ES-I3 (cell line): ENCODE measurements around the gene RHOT1.

Experiments used
- H3K36me3 ChIP-seq: 2 replicates; pipeline ENCODE4 v1.6.1; 2013; ENCODE audit warnings: mild to moderate bottlenecking, low read length, control low read depth, moderate library complexity; ENCODE audit not compliant: insufficient read depth
- H3K4me1 ChIP-seq: 2 replicates; pipeline ENCODE4 v1.6.1; 2013; ENCODE audit warnings: mild to moderate bottlenecking, control low read depth, low read length; ENCODE audit not compliant: insufficient read depth
- H3K9ac ChIP-seq: 2 replicates; pipeline ENCODE4 v1.6.1; 2013; ENCODE audit warnings: low read depth, mild to moderate bottlenecking, low read length, moderate library complexity
- H3K9me3 ChIP-seq: 2 replicates; pipeline ENCODE4 v1.6.1; 2013; ENCODE audit warnings: mild to moderate bottlenecking, low read length, moderate library complexity; ENCODE audit not compliant: control insufficient read depth, insufficient read depth

Gene RHOT1

GRCh38 chr17:32268734-32269288 lies 126.5 kb downstream of the RHOT1 start:
- peaks cover 16% of the 10 kb centered on the region for H3K4me1 ChIP-seq
- no peaks in the 10 kb centered on the region for H3K9me3 ChIP-seq
- H3K9ac ChIP-seq = no peak overlapping the region
- H3K36me3 ChIP-seq = no peaks in the 10 kb centered on the region

DNA sequence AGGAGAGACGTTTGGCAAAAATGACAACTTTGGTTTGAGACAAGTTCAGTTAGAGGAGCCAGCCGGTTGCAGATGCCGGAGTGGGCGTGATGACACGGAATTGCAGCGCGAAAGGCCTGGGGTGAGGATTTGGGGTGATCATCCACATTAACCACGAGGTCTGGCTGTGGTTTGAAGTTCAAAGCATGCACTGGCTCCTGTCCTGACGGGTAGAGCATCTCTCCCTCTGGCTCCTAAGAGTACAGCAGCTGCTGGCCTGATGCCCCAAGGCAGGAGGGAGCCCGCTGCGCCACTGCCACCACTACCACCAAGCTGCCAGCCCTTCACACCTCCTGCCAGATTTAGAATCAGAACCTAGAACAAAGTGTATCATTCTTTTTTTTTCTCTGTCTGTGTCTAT lies 127.1 kb downstream of the RHOT1 start:
- Histone ChIP-seq H3K9ac (no peak overlapping the region), H3K4me1 (peaks cover 13% of the 10 kb centered on the region), H3K9me3 (no peaks in the 10 kb centered on the region), H3K36me3 (no peaks in the 10 kb centered on the region)

DNA sequence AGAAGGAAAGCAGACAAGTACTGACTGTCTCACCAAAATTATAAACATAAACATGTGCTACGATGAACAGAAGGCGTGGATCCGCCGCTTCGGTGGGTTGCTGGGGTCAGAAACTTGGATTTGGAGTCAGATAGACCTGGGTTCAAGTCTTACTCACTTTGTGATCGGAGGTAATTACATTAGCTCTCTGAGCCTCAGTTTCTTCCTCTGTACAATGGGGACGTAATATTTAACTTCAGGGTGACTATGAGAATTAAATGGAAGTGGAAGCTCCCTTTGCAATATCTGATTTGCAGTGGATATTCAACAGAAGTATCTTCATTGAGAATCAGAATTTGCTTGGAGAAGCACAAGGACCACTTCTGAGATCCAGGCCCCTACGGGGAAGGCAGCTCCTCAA lies 129.5 kb downstream of the RHOT1 start:
- no peaks in the 10 kb centered on the region for H3K36me3 ChIP-seq
- H3K9me3 ChIP-seq = no peaks in the 10 kb centered on the region
- no peak overlapping the region for H3K9ac ChIP-seq
- H3K4me1 ChIP-seq = peaks cover 28% of the 10 kb centered on the region

- no peak overlapping the region for H3K9ac ChIP-seq
- H3K9me3 ChIP-seq = no peaks in the 10 kb centered on the region
- no peaks in the 10 kb centered on the region for H3K36me3 ChIP-seq
- H3K4me1 ChIP-seq = peaks cover 20% of the 10 kb centered on the region
Observed at GRCh38 chr17:32274101-32274500, 131.8 kb downstream of the RHOT1 start.

GRCh38 chr17:32274643-32275042 lies 132.3 kb downstream of the RHOT1 start:
- Histone ChIP-seq H3K9ac (no peak overlapping the region), H3K9me3 (no peaks in the 10 kb centered on the region), H3K36me3 (no peaks in the 10 kb centered on the region), H3K4me1 (peaks cover 25% of the 10 kb centered on the region)
